GM12865 (cell line): ENCODE data around the gene RELCH.

Source experiments
- DNase-seq: peaks from one replicate; pipeline ENCODE4 v3.0.0; 2010; ENCODE audit warnings: low read depth
- H3K4me3 ChIP-seq: 2 replicates; pipeline ENCODE4 v1.5.1; 2011; ENCODE audit warnings: mild to moderate bottlenecking, low read depth, low read length, control low read depth
- TF ChIP-seq, protein P1 (sequence below): IDR thresholded peaks from 2 replicates; pipeline ENCODE4 v1.5.1; 2011; ENCODE audit warnings: low read length, control low read depth, low read depth, inconsistent platforms; ENCODE audit not compliant: insufficient read depth; ENCODE audit errors: missing control alignments

RELCH gene

GRCh38 chr18:62187543-62188510, 772 bp downstream of the RELCH start:
- H3K4me3 ChIP-seq, result peak overlapping the region; percentile 81
- TF ChIP-seq, protein P1, sequence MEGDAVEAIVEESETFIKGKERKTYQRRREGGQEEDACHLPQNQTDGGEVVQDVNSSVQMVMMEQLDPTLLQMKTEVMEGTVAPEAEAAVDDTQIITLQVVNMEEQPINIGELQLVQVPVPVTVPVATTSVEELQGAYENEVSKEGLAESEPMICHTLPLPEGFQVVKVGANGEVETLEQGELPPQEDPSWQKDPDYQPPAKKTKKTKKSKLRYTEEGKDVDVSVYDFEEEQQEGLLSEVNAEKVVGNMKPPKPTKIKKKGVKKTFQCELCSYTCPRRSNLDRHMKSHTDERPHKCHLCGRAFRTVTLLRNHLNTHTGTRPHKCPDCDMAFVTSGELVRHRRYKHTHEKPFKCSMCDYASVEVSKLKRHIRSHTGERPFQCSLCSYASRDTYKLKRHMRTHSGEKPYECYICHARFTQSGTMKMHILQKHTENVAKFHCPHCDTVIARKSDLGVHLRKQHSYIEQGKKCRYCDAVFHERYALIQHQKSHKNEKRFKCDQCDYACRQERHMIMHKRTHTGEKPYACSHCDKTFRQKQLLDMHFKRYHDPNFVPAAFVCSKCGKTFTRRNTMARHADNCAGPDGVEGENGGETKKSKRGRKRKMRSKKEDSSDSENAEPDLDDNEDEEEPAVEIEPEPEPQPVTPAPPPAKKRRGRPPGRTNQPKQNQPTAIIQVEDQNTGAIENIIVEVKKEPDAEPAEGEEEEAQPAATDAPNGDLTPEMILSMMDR, result peak; percentile 0
- peak; percentile 37 for DNase-seq

GRCh38 chr18:62189208-62189607, 2.2 kb downstream of the RELCH start:
- H3K4me3 ChIP-seq, result peak overlapping the region; percentile 81
- DNase-seq, result peak; percentile 7
- TF ChIP-seq, protein P1, result no peak

- no peak for DNase-seq
- TF ChIP-seq, protein P1, result no peak
- H3K4me3 ChIP-seq, result no peak overlapping the region
These were observed 9.0 kb downstream of the RELCH start for GRCh38 chr18:62196079-62196478.

DNA sequence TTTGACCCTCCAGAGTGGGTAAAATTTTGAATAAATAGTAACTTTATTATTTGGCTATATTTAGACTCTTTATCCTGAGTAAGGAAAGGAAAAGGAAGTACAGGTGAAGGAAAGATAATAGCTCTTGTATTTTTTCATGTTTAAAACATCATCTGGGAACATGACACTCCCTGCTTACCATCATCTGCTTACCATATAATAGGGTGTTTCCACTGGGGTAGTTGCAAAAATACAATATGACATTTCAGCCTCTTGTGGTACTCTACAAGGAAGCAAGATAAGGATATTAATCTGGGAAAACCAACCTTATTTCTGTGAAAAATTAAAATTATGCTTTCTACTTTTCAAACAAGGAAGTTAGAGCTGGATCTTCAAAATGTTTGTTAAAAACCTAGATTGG, 9.9 kb downstream of the RELCH start:
- H3K4me3 ChIP-seq, result no peak overlapping the region
- no peak for DNase-seq
- TF ChIP-seq, protein P1, result no peak

DNA sequence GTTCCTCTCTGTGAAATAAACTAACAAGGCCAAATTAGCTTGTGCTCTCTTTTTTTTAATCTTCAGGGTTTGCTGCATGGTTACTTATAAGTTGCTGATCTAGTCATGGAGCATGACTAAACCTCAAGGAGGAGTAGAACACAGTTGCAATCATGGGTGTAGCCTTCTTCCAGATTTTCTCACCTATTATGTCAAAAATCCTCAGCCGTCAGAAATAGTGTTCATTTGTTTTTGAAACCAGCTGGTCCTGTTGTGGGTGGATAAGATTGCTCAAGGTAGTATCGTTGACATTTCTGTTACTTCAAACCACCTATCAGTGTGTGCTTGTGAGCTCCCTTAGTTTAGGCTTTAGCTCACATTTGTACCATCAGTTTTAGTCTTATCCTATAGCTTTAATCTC, 11.2 kb downstream of the RELCH start:
- DNase-seq, result no peak
- TF ChIP-seq, protein P1, result no peak
- H3K4me3 ChIP-seq, result no peak overlapping the region

GRCh38 chr18:62199629-62200028, 12.6 kb downstream of the RELCH start:
- TF ChIP-seq, protein P1, result no peak
- H3K4me3 ChIP-seq, result no peak overlapping the region
- no peak for DNase-seq
